Effector CD8-positive, alpha-beta T cell (primary cell): Measurements from ENCODE around the gene HERC2.
"Not testable (repeated sequence)": the region's sequence is repeated elsewhere in the genome, so short reads cannot be mapped to it uniquely, and the experiment has no call there.

ENCODE experiments used
- DNase-seq: peaks from one replicate; lab custom pipeline; 2025; lab: John Stamatoyannopoulos, UW

The HERC2 gene

DNA sequence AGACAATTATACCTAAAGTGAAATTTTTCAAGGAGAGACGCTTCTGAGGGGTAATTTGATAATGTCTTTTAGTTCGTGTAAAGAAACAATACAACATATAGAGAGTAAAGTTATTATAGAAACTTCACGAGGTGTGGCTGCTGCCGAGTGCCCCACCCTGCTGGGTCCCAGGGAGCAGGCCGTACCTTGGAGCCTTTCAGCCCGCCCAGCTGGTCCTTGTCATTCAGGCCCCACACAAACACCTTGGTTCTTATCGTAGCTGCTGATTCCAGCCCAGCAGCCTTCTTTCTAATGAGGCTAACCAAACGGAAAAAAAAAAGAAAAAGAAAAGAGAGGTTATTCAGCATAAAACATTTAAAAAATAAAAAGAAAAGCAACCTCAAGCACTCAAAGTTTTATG lies 139.8 kb downstream of the HERC2 start:
- no peak for DNase-seq

DNA sequence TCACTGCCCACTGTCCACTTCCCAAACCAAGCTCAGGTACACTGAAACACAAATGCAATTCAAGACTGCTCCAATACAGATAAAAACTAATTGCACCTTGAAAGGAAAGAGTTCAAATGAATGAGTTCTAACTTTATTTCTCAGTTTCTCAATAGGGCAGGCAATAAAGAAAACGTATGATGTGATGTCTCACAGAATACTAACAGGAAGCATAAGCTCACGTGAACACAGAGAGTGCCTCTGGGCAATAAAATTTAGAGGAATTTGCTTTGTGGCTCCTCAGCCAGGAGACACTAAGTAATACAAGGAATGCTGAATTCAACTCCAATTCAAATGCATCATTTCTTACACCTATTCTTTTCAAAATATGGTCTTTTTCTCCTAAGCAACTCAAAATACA lies 140.6 kb downstream of the HERC2 start:
- DNase-seq, result no peak

DNA sequence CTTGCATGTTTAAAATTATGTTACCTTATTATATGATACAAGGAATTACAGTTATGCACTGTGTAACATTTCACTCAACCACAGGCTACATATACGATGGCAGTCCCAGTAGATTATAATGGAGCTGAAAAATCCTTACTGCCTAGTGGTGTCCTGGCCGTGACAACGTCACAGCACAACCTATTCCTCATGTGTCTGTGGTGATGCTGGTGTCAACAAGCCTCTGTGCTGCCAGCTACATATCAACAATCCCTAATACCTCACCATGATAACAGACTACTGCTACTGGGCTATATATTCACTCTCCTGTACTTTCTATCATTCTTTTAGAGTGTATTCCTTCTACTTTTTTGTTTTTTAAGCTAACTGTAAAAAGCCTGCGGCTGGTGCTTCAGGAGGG lies 142.7 kb downstream of the HERC2 start:
- DNase-seq, result no peak

DNA sequence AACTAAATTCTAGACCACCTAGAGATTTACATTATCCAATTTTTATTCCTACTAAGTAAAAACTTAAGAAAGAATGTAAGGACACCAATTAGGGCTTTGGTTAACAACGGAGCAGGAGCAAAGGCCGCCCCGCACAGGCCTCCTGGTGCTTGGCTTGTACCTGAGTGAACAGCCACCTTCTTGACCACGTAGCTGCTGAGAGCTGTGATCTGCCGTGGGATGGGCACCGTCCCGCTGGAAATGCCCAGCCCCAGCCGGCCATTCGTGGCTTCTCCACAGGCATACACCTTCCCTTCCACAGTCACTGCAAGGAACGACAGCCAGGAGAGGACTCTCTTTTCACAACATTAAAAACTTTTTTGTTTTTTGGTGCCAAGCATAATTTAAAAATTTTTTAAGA lies 143.3 kb downstream of the HERC2 start:
- DNase-seq, result no peak

DNA sequence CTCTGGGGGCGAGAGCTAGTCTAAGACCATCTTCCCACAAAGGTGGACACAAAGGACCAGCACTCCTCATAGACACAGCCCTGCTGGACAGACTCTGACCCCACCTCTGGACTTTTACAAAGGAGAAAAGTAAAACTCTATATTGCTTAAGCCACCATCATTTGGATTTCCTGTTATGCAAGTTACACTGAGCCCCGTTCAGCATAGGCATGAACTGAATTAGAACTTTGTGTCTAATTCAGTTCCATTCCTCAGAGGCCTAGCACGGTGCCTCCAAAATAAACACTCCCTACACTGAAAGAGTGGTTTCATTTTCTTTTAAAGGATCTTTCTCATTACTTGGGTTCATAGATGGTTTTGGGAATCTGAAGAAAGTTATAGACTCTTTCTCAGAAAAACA lies 143.7 kb downstream of the HERC2 start:
- DNase-seq, result no peak

DNA sequence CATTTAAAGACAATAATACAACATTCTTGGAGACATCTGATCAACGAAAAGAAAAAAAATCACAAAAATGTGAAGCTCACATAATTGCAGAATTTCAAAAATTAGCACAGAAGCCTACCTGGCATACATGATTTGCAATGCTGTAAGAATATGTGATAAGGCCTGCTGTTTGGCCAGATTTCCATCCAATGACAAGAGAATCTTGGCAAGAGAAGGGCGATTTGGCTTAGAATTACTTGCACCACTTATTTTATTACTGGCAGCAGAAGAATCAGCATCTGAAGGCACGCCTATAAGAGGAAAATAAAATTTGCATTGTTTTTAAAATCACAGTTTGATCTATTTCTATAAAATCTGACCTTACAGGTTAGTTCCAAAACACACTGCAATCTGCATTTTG lies 152.6 kb downstream of the HERC2 start:
- DNase-seq, result no peak

DNA sequence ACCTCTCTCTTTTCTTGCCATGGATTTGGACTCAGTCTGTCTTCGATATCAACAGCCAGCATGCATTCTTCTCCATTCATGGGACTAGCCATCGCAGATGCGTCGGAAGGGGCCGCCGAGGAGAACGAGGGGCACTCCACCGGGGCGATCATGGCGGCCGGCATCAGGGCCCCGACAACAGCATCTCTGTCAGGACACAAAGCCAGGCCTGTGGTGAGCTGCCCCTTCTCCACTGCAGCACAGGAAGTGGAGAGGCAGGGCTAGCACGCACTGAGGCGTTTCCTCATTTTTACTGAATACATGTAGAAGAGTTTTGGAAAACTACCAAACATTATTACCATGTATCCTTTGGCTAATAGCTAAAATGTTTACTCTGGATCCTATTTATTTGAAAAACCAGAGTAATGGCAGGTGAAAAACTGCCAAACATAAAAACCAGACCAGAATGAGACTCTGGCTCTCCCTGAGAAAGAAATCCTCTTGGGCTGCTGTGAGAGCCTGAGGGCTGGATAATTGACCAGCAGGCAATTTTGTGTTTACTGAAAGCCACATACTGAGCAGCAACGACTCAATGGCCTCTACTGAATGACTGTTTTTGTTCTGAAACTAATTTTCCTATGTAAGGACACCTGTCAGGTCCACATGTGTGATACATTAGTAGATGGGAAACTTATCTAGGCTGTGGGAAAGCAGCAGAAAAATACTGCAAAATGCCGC lies 153.4 kb downstream of the HERC2 start:
- not testable (repeated sequence) for DNase-seq

DNA sequence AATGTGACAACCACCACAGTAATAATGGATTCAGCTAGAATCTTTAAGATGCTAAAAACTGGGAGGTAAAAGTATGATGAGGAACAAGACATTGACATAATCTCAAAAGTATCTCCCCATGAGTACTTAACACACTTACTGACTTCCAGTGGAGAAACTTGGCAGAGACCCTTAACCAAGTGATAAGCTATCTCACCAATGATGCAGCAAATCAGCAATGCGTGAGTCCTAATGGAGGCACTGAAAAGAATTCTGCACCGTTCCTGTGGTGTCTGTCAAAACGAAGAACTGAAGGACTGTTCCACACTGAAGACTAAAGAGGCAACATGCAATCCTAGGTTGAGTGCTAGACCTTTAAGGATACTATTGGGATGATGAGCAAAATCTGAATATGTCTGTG lies 154.9 kb downstream of the HERC2 start:
- no peak for DNase-seq

DNA sequence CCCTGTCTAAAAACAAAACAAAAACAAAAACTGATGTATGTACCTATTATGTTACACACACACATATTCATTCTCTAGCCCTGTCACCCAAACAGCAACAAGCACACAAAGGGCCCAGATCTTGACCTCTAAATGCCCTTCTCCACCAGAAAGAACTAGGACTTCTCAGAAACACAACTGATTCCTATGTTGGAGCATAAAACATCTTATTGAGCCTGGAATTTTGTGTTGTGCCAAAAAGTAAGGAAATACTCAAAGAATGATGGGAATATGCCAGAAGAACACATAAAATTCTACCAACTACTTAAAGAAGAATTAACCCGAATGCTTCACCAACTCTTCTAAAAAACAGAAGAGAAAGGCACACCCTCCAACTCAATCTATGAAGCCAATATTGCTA lies 156.2 kb downstream of the HERC2 start:
- no peak for DNase-seq

DNA sequence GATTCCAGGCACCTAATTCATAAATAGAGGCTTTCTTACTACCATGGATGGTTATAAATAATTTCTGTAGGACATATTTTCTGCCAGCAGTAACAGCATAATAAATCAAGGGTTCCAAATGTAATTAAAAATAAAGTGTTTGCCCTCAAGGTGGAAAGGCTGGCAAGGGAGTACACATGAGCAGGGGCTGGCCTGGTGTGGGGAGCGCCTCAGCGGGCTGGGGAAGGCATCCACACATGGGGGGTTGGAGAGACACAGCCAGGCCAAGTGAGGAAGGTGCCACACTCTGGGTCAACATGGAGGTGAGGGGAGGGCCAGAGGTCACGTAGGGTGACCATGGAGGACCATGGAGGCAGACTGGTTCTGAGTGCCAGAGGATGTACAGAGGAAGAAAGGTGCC lies 157.1 kb downstream of the HERC2 start:
- DNase-seq, result no peak

DNA sequence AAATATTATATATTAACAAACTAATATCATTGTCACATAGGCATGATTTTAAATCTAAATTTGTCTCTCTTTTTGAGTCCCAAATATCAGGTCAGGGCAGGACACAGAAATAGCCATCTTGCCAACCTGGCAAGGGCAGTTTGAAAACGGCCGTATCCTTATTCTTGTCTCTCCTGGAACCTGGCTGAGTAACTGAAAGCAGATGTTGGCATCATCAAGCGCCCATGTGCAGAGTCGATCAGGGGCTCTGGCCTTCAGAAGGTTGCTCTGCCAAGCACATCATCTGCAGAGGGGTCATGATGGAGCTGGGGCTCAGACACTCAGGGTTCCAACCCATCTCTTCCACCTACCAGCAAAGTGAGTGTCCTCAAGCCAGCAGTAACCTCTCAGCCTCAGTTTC lies 167.7 kb downstream of the HERC2 start:
- DNase-seq, result no peak

DNA sequence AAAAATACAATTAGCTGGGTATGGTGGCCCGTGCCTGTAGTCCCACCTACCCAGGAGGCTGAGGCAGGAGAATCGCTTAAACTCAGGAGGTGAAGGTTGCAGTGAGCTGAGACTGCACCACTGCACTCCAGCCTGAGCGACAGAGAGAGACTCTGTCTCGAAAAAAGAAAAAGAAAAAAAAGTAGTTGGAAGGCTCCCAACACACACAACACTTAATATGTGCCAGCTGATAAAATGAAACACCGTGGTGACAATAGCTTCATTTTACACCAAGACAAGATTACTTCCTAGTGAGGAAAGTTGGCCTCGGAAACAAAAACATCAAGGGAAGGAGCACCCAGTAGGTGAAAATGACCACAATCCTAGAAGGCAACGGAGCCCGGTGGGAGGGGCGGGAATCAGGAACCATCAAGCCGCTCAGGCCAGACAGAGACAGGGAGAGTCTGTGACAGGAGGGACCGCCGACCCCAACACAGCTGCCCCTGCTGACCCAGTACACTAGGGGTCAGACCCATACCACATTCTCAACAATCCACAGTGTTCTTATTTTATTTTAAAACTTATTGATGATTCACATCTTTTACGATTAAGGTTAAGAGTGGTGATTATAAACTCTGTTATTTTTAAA lies 168.4 kb downstream of the HERC2 start:
- DNase-seq, result no peak

DNA sequence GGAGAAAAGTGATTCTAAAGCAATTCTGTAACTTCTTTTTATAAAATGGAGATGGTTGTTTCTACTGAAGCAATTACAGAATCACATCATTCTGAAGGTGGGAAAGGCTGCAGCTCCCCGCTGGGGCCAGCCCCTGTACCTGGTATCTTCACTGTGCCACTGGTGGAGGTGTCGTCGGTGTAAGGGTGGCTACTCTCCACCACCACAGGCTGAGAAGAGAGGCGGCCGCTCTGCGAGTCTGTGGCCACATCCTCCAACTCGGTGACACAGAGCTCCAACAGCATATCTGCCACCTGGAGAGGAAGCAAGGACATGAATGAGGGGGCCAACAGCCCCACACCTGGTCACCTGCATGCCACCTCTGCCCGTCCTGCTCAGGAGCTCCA lies 169.4 kb downstream of the HERC2 start:
- not testable (repeated sequence) for DNase-seq

DNA sequence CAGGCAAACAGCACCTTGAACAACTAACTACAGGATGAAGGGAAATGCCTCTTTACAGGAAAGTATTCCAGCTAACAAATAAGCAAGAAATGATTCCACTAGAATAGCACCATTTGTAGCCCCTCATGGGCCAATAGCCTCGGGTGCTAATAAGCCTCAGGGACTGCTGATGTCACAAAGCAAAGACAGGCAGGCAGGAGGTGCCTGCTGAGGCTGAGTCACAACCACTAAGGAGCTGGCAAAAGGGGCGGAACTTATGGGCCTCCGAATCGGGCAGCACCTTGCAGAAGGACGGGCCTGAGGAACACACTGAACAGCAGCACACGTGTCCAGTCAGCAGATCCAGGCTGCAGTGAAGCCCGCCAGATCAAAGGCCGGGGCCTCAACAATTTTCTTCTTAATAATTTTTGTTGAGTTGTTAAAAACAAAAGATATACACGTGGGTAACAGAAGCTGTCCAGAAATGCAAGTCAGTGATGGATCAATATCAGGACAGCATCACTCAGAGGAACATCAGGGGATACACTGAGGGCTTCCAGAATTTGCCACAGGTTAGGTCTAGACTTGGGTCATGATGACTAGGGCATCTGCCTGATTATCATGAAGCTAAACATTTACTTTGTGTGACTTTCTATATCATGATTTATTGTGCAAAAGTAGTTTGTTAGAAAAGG lies 170.0 kb downstream of the HERC2 start:
- not testable (repeated sequence) for DNase-seq

DNA sequence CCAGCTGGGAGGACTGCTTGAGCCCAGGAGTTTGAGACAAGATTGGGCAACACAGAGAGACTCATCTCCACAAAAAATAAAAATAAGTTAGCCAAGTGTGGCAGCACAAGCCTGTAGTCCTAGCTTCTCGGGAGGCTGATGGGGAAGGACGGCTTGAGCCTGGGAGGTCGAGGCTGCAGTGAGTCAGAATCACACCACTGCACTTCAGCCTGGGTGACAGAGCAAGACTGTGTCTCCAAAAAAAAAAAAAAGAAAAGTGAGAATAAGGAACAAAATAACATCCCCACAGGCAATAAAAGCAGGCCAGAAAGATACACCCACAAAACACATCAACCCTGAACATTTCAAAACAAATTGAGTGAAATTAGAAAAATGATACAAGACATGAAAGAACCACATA lies 174.2 kb downstream of the HERC2 start:
- DNase-seq, result no peak

DNA sequence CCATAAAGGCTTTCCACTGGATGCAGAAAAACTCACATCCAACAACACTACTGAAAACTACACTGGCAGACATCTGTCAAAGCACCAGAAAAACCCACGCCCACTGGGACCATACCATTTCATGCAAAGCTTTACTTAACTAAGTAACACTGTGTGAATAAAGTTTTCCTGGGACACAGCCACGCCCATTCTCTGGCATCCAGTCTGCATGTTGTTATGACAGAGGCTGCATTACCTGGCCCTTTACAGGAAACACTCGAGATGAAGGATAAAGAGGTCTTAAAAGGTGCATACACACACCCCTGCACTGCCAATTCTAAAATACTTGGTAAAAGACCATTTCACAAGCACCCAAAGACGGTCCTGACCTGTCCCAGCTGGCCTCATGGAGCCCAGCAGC lies 176.6 kb downstream of the HERC2 start:
- not testable (repeated sequence) for DNase-seq

DNA sequence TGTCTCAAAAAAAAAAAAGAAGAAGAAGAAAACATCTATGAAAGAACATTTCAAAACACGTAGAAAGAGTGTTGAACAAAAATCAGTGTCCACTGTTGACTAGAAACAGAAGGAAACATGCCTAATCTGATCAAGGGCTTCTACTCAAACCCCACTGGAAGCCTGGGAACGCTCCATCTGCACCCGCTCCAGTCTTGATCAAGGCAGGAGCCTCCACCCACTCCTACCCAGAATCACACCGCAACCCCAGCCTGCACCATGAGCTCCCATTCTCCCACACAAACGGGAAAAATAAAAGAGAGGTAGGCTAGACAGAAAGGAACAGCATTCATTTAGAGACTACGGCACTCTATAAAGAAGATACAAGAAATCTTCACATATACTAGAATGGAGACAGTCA lies 181.9 kb downstream of the HERC2 start:
- no peak for DNase-seq

DNA sequence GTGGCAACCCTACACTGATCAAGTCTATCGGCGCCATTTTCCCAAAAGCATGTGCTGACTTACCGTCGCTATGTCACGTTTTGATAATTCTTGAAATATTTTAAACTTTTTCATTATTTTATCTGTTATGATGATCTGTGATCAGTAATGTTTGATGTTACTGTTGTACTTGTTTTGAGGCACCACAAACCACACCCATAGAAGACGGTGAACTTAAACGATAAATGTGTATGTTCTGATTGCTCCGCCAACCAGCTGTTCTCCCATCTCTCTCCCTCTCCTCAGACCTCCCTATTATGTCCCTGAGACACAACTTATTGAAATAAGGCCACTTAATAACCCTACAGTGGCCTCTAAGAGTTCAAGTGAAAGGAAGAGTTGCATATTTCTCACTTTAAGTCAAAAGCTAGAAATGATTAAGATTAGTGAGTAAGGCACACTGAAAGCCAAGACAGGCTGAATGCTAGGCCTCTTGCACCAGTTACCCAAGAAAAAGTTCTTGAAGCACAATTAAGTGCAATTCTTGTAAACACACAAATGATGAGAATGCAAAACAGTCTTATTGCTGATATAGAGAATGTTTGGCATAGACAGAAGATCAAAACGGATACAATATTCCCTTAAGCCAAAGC lies 184.5 kb downstream of the HERC2 start:
- not testable (repeated sequence) for DNase-seq

DNA sequence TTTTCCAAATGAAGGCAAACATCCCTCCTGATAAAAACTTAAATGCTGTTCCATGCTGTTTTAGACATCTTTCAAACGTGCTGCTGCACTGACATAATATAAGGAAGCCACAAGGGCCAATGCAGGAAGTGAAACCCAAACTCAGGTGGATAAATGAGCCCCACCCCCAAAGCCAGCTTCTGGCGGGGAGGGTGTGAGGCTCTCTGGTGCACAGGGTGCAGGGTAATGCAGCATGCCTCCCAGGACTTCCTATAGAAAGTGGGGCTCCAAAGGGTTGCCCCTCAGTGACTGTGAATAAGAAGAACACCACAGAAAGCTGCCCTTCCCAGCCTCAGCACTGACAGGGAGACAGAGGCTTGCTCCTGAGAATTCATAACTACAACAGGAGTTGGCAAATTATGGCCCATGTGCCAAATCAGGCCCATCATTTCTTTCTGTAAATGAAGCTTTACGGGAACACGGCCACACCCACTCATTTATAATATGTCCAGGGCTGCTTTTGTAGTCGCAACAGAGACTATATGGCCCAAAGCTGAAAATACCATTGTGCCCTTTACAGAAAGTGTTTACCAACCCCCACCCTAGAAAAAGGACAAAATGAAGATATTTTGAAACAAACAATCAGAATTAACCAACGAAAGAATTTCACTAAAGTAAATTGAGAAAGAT lies 185.6 kb downstream of the HERC2 start:
- not testable (repeated sequence) for DNase-seq

DNA sequence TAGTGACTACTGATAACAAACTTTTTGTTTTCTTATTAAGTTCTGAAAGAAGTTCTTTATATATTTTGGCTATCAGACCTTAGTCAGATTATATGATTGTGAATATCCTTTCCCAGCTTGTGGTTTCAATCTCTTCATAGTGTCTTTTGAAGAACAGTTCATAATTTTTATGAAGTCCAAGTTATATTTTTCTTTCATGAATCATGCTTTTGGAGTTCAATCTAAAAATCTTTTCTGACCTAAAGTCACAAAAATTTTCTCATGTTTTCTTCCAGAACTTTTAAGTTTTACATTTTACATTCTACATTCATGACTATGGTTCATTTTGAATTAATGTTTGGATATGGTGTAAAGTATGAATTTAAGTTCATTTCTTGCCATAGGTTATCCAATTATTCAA lies 188.7 kb downstream of the HERC2 start:
- no peak for DNase-seq

DNA sequence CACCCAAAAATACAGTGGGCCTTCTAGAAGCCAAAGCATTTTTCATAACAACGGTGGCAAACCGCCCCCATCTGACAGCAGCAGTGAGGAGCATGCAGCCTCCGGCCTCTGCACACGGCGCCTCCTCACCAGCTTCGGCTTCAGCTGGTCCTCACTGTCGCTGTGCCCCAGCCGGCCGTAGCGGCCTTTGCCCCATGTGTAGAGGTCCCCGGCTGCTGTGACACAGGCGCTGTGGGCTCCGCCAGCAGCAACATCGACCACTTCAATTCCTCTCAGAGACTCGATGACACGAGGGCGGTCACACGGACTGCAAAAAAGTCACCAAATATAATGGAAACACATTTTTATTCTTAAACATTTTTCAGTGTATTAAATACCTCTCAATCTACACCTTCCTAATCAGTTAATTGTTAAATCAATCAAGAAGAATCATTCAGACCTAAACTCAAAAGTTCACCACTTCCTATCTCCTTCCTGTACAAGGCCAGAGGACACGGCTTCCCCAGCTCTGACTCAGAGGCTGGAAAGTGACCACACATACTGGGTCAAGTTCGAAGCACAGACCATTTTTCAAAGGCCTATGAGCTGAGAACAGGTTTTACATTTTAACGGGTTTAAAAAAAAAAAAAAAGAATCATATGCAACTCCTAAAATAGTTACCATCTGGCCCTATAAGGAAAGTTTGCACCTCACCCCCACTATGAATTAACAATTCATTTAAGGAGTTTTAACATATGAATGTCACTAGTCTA lies 189.3 kb downstream of the HERC2 start:
- no peak for DNase-seq

DNA sequence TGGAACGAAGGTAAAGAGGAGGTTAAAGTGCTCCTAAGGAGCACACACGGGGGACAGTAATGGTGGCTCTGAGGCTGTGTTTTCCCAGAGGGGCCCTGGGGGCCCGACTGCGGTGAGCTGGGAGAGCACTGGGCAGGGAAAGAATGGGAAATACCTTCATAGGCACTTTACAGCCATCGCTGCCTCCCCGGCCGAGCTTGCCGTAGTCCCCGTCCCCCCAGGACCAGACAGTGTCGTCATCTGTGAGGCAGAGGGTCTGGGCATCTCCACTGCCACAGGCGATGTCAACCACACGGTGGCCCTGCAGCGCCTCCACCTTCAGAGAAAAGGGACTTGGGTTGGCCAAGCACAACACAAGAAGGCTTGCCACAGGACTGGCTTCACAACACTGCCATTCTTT lies 190.0 kb downstream of the HERC2 start:
- DNase-seq, result no peak
